GM10266 (cell line): Measurements from ENCODE around the gene NPC1.
A peak's percentile ranks its signal among the peaks of the same experiment; 100 is the strongest.

Source experiments
- DNase-seq: peaks from one replicate; pipeline ENCODE4 v3.0.0; 2012; ENCODE audit errors: extremely low spot score
- CTCF ChIP-seq: IDR thresholded peaks from 2 replicates; pipeline ENCODE4 v1.5.1; 2012; ENCODE audit warnings: mild to moderate bottlenecking, low read depth; ENCODE audit not compliant: control insufficient read depth, insufficient read depth; ENCODE audit errors: missing control alignments

Gene NPC1

GRCh38 chr18:23631312-23631711, 45.0 kb upstream of the NPC1 start:
- DNase-seq, result no peak
- no peak for TF ChIP-seq CTCF

GRCh38 chr18:23629444-23629946, 43.2 kb upstream of the NPC1 start:
- DNase-seq, result peak; percentile 30
- TF ChIP-seq CTCF, result peak; percentile 22

GRCh38 chr18:23627970-23628369, 41.7 kb upstream of the NPC1 start:
- DNase-seq, result no peak
- no peak for TF ChIP-seq CTCF

GRCh38 chr18:23627321-23627720, 41.0 kb upstream of the NPC1 start:
- DNase-seq, result no peak
- no peak for TF ChIP-seq CTCF

- no peak for DNase-seq
- TF ChIP-seq CTCF, result no peak
Observed at GRCh38 chr18:23626451-23627279, 40.4 kb upstream of the NPC1 start.

GRCh38 chr18:23623040-23623439, 36.7 kb upstream of the NPC1 start:
- TF ChIP-seq CTCF, result no peak
- DNase-seq, result no peak

GRCh38 chr18:23619388-23619881, 33.1 kb upstream of the NPC1 start:
- peak; percentile 24 for DNase-seq
- no peak for TF ChIP-seq CTCF
